DND-41 (cell line): ENCODE data around the gene STH.

Experiments used
- ATAC-seq: fragments of 200-7000 bp; cut with Tn5 transposase; 3 replicates; pipeline ENCODE4 v1.9.1; 2021; ENCODE audit warnings: low read depth; ENCODE audit not compliant: insufficient read depth
- DNase-seq: peaks from one replicate; pipeline ENCODE4 v3.0.0-alpha.2; 2020
- H2AFZ ChIP-seq: 2 replicates; pipeline ENCODE4 v1.6.0; 2012; ENCODE audit warnings: low read depth, low read length
- H3K27ac ChIP-seq: 2 replicates; pipeline ENCODE4 v1.5.1; 2012; ENCODE audit warnings: low read length, inconsistent platforms
- H3K27me3 ChIP-seq: fragments of 200-600 bp; sonication (generic); 2 replicates; pipeline ENCODE4 v1.6.0; 2012; ENCODE audit warnings: low read length, mild to moderate bottlenecking, inconsistent platforms; ENCODE audit not compliant: insufficient read depth, poor library complexity
- H3K36me3 ChIP-seq: 2 replicates; pipeline ENCODE4 v1.5.1; 2012; ENCODE audit warnings: low read length, inconsistent platforms; ENCODE audit not compliant: insufficient read depth
- H3K4me1 ChIP-seq: 2 replicates; pipeline ENCODE4 v1.5.1; 2012; ENCODE audit warnings: mild to moderate bottlenecking, low read length; ENCODE audit not compliant: insufficient read depth
- H3K4me2 ChIP-seq: 2 replicates; pipeline ENCODE4 v1.6.0; 2012; ENCODE audit warnings: mild to moderate bottlenecking, moderate library complexity, low read length, inconsistent platforms; ENCODE audit not compliant: insufficient read depth
- H3K4me3 ChIP-seq, 2 experiments: fragments of 200-600 bp in 1 of 2; shearing (Covaris generic) in 1 of 2; 2 replicates each; pipeline ENCODE4 v1.5.1; 2012 to 2016; ENCODE audit warnings: inconsistent platforms in 2 of 2, low read length in 2 of 2, mild to moderate bottlenecking in 2 of 2, low read depth in 1 of 2, moderate library complexity in 1 of 2
- H3K79me2 ChIP-seq: 2 replicates; pipeline ENCODE4 v1.6.0; 2012; ENCODE audit warnings: low read length, inconsistent platforms; ENCODE audit not compliant: insufficient read depth
- H3K9ac ChIP-seq: 2 replicates; pipeline ENCODE4 v1.6.0; 2012; ENCODE audit warnings: low read depth, mild to moderate bottlenecking, inconsistent platforms, low read length, moderate library complexity
- H3K9me3 ChIP-seq: 2 replicates; pipeline ENCODE4 v1.5.1; 2012; ENCODE audit warnings: low read length, moderate library complexity, mild to moderate bottlenecking, inconsistent platforms; ENCODE audit not compliant: insufficient read depth, severe bottlenecking
- H4K20me1 ChIP-seq: 2 replicates; pipeline ENCODE4 v1.6.0; 2012; ENCODE audit warnings: low read length; ENCODE audit not compliant: insufficient read depth
- CTCF ChIP-seq: IDR thresholded peaks from 2 replicates; pipeline ENCODE4 v1.5.1; 2012; ENCODE audit warnings: borderline replicate concordance, low read length, moderate library complexity, mild to moderate bottlenecking; ENCODE audit not compliant: poor library complexity, severe bottlenecking; ENCODE audit errors: extremely low read depth
- EZH2 ChIP-seq: IDR thresholded peaks from 3 replicates; pipeline ENCODE4 v1.6.1; 2012; ENCODE audit warnings: borderline replicate concordance, low read depth, mild to moderate bottlenecking, moderate library complexity, low read length, inconsistent platforms; ENCODE audit not compliant: severe bottlenecking

STH gene

DNA sequence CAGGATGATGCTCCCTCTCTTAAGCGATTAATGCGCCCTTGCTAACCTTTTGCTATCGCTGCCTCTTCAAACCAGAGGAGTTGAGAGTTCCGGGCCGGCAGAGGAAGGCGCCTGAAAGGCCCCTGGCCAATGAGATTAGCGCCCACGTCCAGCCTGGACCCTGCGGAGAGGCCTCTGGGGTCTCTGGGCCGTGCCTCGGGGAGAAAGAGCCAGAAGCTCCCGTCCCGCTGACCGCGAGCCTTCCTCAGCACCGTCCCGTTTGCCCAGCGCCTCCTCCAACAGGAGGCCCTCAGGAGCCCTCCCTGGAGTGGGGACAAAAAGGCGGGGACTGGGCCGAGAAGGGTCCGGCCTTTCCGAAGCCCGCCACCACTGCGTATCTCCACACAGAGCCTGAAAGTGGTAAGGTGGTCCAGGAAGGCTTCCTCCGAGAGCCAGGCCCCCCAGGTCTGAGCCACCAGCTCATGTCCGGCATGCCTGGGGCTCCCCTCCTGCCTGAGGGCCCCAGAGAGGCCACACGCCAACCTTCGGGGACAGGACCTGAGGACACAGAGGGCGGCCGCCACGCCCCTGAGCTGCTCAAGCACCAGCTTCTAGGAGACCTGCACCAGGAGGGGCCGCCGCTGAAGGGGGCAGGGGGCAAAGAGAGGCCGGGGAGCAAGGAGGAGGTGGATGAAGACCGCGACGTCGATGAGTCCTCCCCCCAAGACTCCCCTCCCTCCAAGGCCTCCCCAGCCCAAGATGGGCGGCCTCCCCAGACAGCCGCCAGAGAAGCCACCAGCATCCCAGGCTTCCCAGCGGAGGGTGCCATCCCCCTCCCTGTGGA lies 16.0 kb upstream of the STH start:
- no peaks in the 10 kb centered on the region for H3K9me3 ChIP-seq
- no peak for ATAC-seq
- H3K9ac ChIP-seq: no peak overlapping the region
- H3K27ac ChIP-seq: no peak overlapping the region
- H3K27me3 ChIP-seq: peaks cover 4% of the 10 kb centered on the region
- no peaks in the 10 kb centered on the region for H3K4me1 ChIP-seq
- no peaks in the 10 kb centered on the region for H4K20me1 ChIP-seq
- DNase-seq: no peak
- no peak overlapping the region for H2AFZ ChIP-seq
- TF ChIP-seq CTCF (no peak), EZH2 (no peak)
- no peak overlapping the region for H3K4me3 ChIP-seq
- H3K4me2 ChIP-seq: no peak overlapping the region
- no peaks in the 10 kb centered on the region for H3K36me3 ChIP-seq
- no peaks in the 10 kb centered on the region for H3K79me2 ChIP-seq

GRCh38 chr17:45983614-45984310 lies 15.3 kb upstream of the STH start:
- H3K36me3 ChIP-seq: no peaks in the 10 kb centered on the region
- H3K27ac ChIP-seq: no peak overlapping the region
- DNase-seq: no peak
- no peaks in the 10 kb centered on the region for H3K9me3 ChIP-seq
- H3K4me2 ChIP-seq: no peak overlapping the region
- H4K20me1 ChIP-seq: no peaks in the 10 kb centered on the region
- no peaks in the 10 kb centered on the region for H3K79me2 ChIP-seq
- H2AFZ ChIP-seq: no peak overlapping the region
- H3K9ac ChIP-seq: no peak overlapping the region
- no peaks in the 10 kb centered on the region for H3K4me1 ChIP-seq
- H3K4me3 ChIP-seq: no peak overlapping the region
- ATAC-seq: no peak
- H3K27me3 ChIP-seq: peaks cover 4% of the 10 kb centered on the region
- TF ChIP-seq CTCF: no peak
- TF ChIP-seq EZH2: no peak

DNA sequence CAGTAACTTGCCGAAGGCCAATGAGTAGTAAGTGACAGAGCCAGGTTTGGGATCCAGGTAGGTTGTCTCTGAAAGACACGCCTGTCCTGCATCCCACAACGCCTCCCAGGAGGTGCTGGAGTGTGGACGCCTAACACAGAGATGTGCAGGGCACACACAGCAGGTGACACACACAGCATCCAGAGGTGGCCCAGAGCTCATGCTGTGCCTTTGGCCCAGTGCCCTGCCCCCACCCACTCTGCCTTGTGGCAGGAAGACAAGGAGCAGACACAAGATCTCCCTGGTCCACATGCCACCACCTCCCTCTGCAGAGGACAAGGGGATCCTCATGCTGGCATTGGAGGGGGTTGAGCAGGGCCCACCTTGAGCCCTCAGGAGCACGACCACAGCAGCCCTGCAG lies 14.7 kb upstream of the STH start:
- H3K27me3 ChIP-seq: peaks cover 4% of the 10 kb centered on the region
- H3K9ac ChIP-seq: no peak overlapping the region
- DNase-seq: no peak
- H2AFZ ChIP-seq: no peak overlapping the region
- no peaks in the 10 kb centered on the region for H3K9me3 ChIP-seq
- no peak for TF ChIP-seq CTCF
- TF ChIP-seq EZH2: no peak
- no peaks in the 10 kb centered on the region for H3K4me1 ChIP-seq
- H4K20me1 ChIP-seq: no peaks in the 10 kb centered on the region
- no peak overlapping the region for H3K4me3 ChIP-seq
- no peaks in the 10 kb centered on the region for H3K79me2 ChIP-seq
- H3K36me3 ChIP-seq: no peaks in the 10 kb centered on the region
- H3K27ac ChIP-seq: no peak overlapping the region
- ATAC-seq: no peak
- H3K4me2 ChIP-seq: no peak overlapping the region
